ENCODE data around the gene CYP4F12.

Gene CYP4F12

GRCh38 chr19:15641901-15642491, 30.9 kb upstream of the CYP4F12 start:
- Histone ChIP-seq H3K27me3 (ENCODE audit: insufficient read depth, low read length, poor library complexity) (no peaks in the 10 kb centered on the region), H3K9ac (ENCODE audit: low read depth, low read length) (no peak overlapping the region), H3K4me3 (ENCODE audit: low read depth in 1 of 2, low read length in 2 of 2) (no peak overlapping the region), H3K4me2 (ENCODE audit: insufficient read depth, low read length) (no peak overlapping the region), H3K4me1 (ENCODE audit: insufficient read depth, low read length) (no peaks in the 10 kb centered on the region), H4K20me1 (ENCODE audit: insufficient read depth, low read length) (no peaks in the 10 kb centered on the region; the same call in 1 of the 2 replicates), H3K79me2 (ENCODE audit: insufficient read depth, low read length) (no peaks in the 10 kb centered on the region), H3K9me3 (ENCODE audit: insufficient read depth, low read length, severe bottlenecking) (no peaks in the 10 kb centered on the region), H3K27ac (ENCODE audit: low read length) (no peak overlapping the region), H3K36me3 (ENCODE audit: insufficient read depth, low read length) (no peaks in the 10 kb centered on the region), H2AFZ (ENCODE audit: low read depth, low read length) (no peak overlapping the region)
- no peak for ATAC-seq (ENCODE audit: insufficient read depth, low read depth)
- DNase-seq, result no peak
- TF ChIP-seq, protein P1, sequence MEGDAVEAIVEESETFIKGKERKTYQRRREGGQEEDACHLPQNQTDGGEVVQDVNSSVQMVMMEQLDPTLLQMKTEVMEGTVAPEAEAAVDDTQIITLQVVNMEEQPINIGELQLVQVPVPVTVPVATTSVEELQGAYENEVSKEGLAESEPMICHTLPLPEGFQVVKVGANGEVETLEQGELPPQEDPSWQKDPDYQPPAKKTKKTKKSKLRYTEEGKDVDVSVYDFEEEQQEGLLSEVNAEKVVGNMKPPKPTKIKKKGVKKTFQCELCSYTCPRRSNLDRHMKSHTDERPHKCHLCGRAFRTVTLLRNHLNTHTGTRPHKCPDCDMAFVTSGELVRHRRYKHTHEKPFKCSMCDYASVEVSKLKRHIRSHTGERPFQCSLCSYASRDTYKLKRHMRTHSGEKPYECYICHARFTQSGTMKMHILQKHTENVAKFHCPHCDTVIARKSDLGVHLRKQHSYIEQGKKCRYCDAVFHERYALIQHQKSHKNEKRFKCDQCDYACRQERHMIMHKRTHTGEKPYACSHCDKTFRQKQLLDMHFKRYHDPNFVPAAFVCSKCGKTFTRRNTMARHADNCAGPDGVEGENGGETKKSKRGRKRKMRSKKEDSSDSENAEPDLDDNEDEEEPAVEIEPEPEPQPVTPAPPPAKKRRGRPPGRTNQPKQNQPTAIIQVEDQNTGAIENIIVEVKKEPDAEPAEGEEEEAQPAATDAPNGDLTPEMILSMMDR (IDR thresholded peaks at IDR 0.05; ENCODE audit: borderline replicate concordance, extremely low read depth, low read length, poor library complexity, severe bottlenecking), result no peak
- no peak for TF ChIP-seq EZH2 (IDR thresholded peaks at IDR 0.05; ENCODE audit: borderline replicate concordance, low read depth, low read length, severe bottlenecking)

DNA sequence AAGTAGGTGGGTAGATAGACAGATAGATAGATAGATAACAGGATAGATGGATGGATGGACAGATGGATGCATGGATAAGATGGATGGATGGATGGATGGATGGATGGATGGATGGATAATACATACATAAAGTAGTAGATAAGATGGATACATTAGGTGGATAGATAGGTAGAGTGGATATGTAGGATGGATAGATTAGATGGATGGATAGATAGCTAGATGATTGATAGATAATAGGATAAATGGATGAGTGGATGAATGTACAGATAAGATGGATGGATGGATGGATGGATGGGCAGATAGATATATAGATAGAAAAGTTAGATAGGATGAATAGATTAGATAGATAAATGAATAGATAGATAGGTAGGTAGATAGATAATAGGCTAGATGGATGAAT, 30.1 kb upstream of the CYP4F12 start:
- Histone ChIP-seq H3K4me3 (ENCODE audit: low read depth in 1 of 2, low read length in 2 of 2) (no peak overlapping the region), H3K9me3 (ENCODE audit: insufficient read depth, low read length, severe bottlenecking) (no peaks in the 10 kb centered on the region), H3K9ac (ENCODE audit: low read depth, low read length) (no peak overlapping the region), H2AFZ (ENCODE audit: low read depth, low read length) (no peak overlapping the region), H3K36me3 (ENCODE audit: insufficient read depth, low read length) (no peaks in the 10 kb centered on the region), H4K20me1 (ENCODE audit: insufficient read depth, low read length) (no peaks in the 10 kb centered on the region; the same call in 1 of the 2 replicates), H3K27me3 (ENCODE audit: insufficient read depth, low read length, poor library complexity) (no peaks in the 10 kb centered on the region), H3K27ac (ENCODE audit: low read length) (no peak overlapping the region), H3K4me1 (ENCODE audit: insufficient read depth, low read length) (no peaks in the 10 kb centered on the region), H3K4me2 (ENCODE audit: insufficient read depth, low read length) (no peak overlapping the region), H3K79me2 (ENCODE audit: insufficient read depth, low read length) (no peaks in the 10 kb centered on the region)
- ATAC-seq (ENCODE audit: insufficient read depth, low read depth) (no peak), DNase-seq (no peak)
- TF ChIP-seq, protein P1 (IDR thresholded peaks at IDR 0.05; ENCODE audit: borderline replicate concordance, extremely low read depth, low read length, poor library complexity, severe bottlenecking), result no peak
- no peak for TF ChIP-seq EZH2 (IDR thresholded peaks at IDR 0.05; ENCODE audit: borderline replicate concordance, low read depth, low read length, severe bottlenecking)

GRCh38 chr19:15643387-15643786, 29.5 kb upstream of the CYP4F12 start:
- no peak overlapping the region for H3K4me3 ChIP-seq (ENCODE audit: low read depth in 1 of 2, low read length in 2 of 2)
- no peaks in the 10 kb centered on the region; the same call in 1 of the 2 replicates for H4K20me1 ChIP-seq (ENCODE audit: insufficient read depth, low read length)
- H3K9ac ChIP-seq (ENCODE audit: low read depth, low read length), result no peak overlapping the region
- H3K27me3 ChIP-seq (ENCODE audit: insufficient read depth, low read length, poor library complexity), result no peaks in the 10 kb centered on the region
- H2AFZ ChIP-seq (ENCODE audit: low read depth, low read length), result no peak overlapping the region
- TF ChIP-seq EZH2 (IDR thresholded peaks at IDR 0.05; ENCODE audit: borderline replicate concordance, low read depth, low read length, severe bottlenecking), result no peak
- TF ChIP-seq, protein P1 (IDR thresholded peaks at IDR 0.05; ENCODE audit: borderline replicate concordance, extremely low read depth, low read length, poor library complexity, severe bottlenecking), result no peak
- ATAC-seq (ENCODE audit: insufficient read depth, low read depth) (no peak), DNase-seq (no peak)
- H3K36me3 ChIP-seq (ENCODE audit: insufficient read depth, low read length), result no peaks in the 10 kb centered on the region
- H3K79me2 ChIP-seq (ENCODE audit: insufficient read depth, low read length), result no peaks in the 10 kb centered on the region
- H3K4me2 ChIP-seq (ENCODE audit: insufficient read depth, low read length), result no peak overlapping the region
- no peaks in the 10 kb centered on the region for H3K9me3 ChIP-seq (ENCODE audit: insufficient read depth, low read length, severe bottlenecking)
- no peak overlapping the region for H3K27ac ChIP-seq (ENCODE audit: low read length)
- H3K4me1 ChIP-seq (ENCODE audit: insufficient read depth, low read length), result no peaks in the 10 kb centered on the region
